Astrocyte (in vitro differentiated cells and primary cell): ENCODE measurements around the gene TMBIM1. TPM values are rescaled to one million over a fixed set of nuclear protein-coding genes. Genes with fewer than 3 reads are reported as not detected.

Experiments used
- DNase-seq: peaks from one replicate; pipeline ENCODE4 v3.0.0-alpha.2; 2010; ENCODE audit warnings: low read depth
- FAIRE-seq: peaks from 2 replicates; lab custom pipeline; 2011; peaks lifted over from hg19 to GRCh38; lab: Jason Lieb, UNC
- H2AFZ ChIP-seq: 2 replicates; pipeline ENCODE4 v1.6.0; 2012; ENCODE audit warnings: low read depth, low read length, inconsistent platforms
- H3K27ac ChIP-seq: 2 replicates; pipeline ENCODE4 v1.5.1; 2011; ENCODE audit warnings: low read depth, low read length, inconsistent platforms
- H3K27me3 ChIP-seq: 2 replicates; pipeline ENCODE4 v1.6.0; 2011; ENCODE audit warnings: low read length, inconsistent platforms; ENCODE audit not compliant: insufficient read depth
- H3K36me3 ChIP-seq: 2 replicates; pipeline ENCODE4 v1.5.1; 2011; ENCODE audit warnings: low read length, inconsistent platforms; ENCODE audit not compliant: insufficient read depth
- H3K4me1 ChIP-seq: 2 replicates; pipeline ENCODE4 v1.5.1; 2011; ENCODE audit warnings: low read length, inconsistent platforms; ENCODE audit not compliant: insufficient read depth
- H3K4me2 ChIP-seq: 2 replicates; pipeline ENCODE4 v1.6.0; 2012; ENCODE audit warnings: low read length, inconsistent platforms
- H3K4me3 ChIP-seq: 2 replicates; pipeline ENCODE4 v1.5.1; 2011; ENCODE audit warnings: low read depth, mild to moderate bottlenecking, low read length, inconsistent platforms; ENCODE audit not compliant: insufficient read depth
- H3K79me2 ChIP-seq: 2 replicates; pipeline ENCODE4 v1.6.0; 2012; ENCODE audit warnings: mild to moderate bottlenecking, low read length, inconsistent platforms; ENCODE audit not compliant: insufficient read depth
- H3K9ac ChIP-seq: 2 replicates; pipeline ENCODE4 v1.6.0; 2012; ENCODE audit warnings: mild to moderate bottlenecking, low read length, inconsistent platforms
- H3K9me3 ChIP-seq: 2 replicates; pipeline ENCODE4 v1.5.1; 2012; ENCODE audit warnings: low read depth, mild to moderate bottlenecking, low read length, inconsistent platforms; ENCODE audit not compliant: insufficient read depth
- H4K20me1 ChIP-seq: 2 replicates; pipeline ENCODE4 v1.6.0; 2012; ENCODE audit warnings: low read length, inconsistent platforms; ENCODE audit not compliant: insufficient read depth
- H3K27ac Mint-ChIP-seq: one replicate; pipeline ENCODE4 v1.8.0; 2021; ENCODE audit warnings: mild to moderate bottlenecking, mixed read lengths; ENCODE audit not compliant: unreplicated experiment
- H3K27me3 Mint-ChIP-seq: one replicate; pipeline ENCODE4 v1.8.0; 2021; ENCODE audit warnings: low read depth, mixed read lengths; ENCODE audit not compliant: unreplicated experiment
- H3K36me3 Mint-ChIP-seq: one replicate; pipeline ENCODE4 v1.8.0; 2021; ENCODE audit warnings: low read depth, mixed read lengths; ENCODE audit not compliant: unreplicated experiment
- H3K4me1 Mint-ChIP-seq: one replicate; pipeline ENCODE4 v1.8.0; 2021; ENCODE audit warnings: low read depth, mixed read lengths; ENCODE audit not compliant: unreplicated experiment
- H3K4me3 Mint-ChIP-seq: one replicate; pipeline ENCODE4 v1.8.0; 2021; ENCODE audit warnings: mild to moderate bottlenecking, moderate library complexity, mixed read lengths; ENCODE audit not compliant: unreplicated experiment
- H3K9me3 Mint-ChIP-seq: one replicate; pipeline ENCODE4 v1.8.0; 2021; ENCODE audit warnings: mild to moderate bottlenecking, mixed read lengths; ENCODE audit not compliant: unreplicated experiment
- EZH2 ChIP-seq: IDR thresholded peaks from 2 replicates; pipeline ENCODE4 v1.6.1; 2012; ENCODE audit warnings: mild to moderate bottlenecking, low read length, inconsistent platforms; ENCODE audit not compliant: insufficient read depth
- total RNA-seq: library from RNA; stranded (reverse); gene quantifications from 2 replicates; pipeline ENCODE4 v1.2.1, GENCODE V29; 2021
- TF ChIP-seq, protein P1 (sequence below): IDR thresholded peaks from 2 replicates; pipeline ENCODE4 v1.5.1; 2011; ENCODE audit warnings: low read depth, mild to moderate bottlenecking, inconsistent platforms, low read length, moderate library complexity; ENCODE audit not compliant: insufficient read depth

The TMBIM1 gene
- total RNA-seq, 1 donor from 2014 or later, result 37.2 TPM

DNA sequence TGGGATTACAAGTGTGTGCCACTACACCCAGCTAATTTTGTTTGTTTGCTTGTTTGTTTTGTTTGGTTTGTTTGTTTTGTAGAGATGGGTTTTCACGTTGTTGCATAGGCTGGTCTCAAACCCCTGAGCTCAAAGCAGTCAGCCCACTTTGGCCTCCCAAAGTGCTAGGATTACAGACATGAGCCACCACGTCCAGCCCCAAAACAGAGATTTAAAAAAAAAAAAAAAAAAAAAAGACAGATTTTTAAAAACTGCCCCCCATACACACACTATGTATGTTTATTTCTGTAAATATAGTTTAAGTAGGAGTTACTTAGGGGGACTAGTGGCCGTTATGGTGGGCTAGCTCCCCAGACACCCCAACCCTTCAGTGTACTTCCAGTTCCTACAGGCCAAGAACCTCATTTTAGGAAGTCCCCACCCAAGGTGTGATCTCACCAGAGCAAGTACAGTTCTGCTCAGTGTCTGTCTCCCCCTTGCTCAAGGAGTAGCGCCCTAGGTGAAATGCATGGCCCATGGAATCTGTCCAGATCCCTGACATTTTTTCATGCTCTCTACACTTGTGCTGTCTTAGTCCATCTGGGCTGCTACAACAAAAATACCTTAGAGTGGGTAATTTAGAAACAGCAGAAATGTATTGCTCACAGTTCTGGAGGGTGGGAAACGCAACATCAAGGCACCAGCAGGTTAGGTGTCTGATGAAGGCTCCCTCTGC, 1.6 kb upstream of the TMBIM1 start:
- Mint-ChIP-seq H3K4me3 (no peak overlapping the region), H3K27me3 (no peaks in the 10 kb centered on the region), H3K36me3 (peaks cover 2% of the 10 kb centered on the region), H3K4me1 (peaks cover 12% of the 10 kb centered on the region), H3K9me3 (no peaks in the 10 kb centered on the region), H3K27ac (no peak overlapping the region)
- no peak for TF ChIP-seq EZH2
- TF ChIP-seq, protein P1, sequence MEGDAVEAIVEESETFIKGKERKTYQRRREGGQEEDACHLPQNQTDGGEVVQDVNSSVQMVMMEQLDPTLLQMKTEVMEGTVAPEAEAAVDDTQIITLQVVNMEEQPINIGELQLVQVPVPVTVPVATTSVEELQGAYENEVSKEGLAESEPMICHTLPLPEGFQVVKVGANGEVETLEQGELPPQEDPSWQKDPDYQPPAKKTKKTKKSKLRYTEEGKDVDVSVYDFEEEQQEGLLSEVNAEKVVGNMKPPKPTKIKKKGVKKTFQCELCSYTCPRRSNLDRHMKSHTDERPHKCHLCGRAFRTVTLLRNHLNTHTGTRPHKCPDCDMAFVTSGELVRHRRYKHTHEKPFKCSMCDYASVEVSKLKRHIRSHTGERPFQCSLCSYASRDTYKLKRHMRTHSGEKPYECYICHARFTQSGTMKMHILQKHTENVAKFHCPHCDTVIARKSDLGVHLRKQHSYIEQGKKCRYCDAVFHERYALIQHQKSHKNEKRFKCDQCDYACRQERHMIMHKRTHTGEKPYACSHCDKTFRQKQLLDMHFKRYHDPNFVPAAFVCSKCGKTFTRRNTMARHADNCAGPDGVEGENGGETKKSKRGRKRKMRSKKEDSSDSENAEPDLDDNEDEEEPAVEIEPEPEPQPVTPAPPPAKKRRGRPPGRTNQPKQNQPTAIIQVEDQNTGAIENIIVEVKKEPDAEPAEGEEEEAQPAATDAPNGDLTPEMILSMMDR, result no peak
- H3K36me3 ChIP-seq, result no peaks in the 10 kb centered on the region
- no peak overlapping the region for H2AFZ ChIP-seq
- no peaks in the 10 kb centered on the region for H3K9me3 ChIP-seq
- no peak overlapping the region for H3K4me3 ChIP-seq
- peaks cover 31% of the 10 kb centered on the region for H3K4me1 ChIP-seq
- H3K27me3 ChIP-seq, result no peaks in the 10 kb centered on the region
- H3K9ac ChIP-seq, result no peak overlapping the region
- peaks cover 37% of the 10 kb centered on the region for H3K79me2 ChIP-seq
- no peak overlapping the region for H3K4me2 ChIP-seq
- DNase-seq (no peak), FAIRE-seq (no peak)
- peaks cover 4% of the 10 kb centered on the region for H4K20me1 ChIP-seq
- H3K27ac ChIP-seq, result no peak overlapping the region

DNA sequence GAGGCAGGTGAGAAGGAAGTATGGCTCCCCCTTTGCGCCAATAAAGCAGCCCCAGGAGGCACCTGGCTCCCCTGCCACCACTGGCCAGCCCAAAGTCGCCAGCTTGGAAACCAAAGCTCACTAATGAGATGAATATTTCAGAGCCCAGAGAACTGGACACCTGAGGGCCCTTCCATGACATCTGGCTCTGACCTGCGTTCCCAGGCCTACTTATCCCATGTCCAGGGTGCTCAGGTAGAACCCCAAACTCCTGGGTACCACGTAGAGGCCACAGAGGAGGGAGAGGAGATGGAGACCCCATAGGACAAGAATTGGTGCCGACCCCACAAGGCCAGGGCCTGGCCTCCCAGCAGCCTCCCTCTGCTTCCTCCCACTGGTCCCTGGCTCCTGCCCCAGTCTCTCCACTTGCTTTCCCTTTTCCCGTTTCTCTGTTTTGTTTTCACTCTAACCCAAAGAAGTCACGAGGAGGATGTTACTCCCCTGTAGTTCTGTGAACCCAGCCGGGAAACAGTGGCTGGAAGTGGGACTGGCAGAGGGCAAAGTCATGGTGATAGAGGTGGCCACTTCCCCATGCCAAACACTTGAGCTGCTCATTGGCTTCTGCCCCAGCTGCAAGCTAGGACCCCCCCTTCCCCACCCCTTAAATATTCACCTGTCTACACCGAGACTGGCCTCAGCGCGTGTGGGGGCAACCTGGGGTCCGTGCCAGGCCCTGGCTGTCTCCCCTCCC, 820 bp downstream of the TMBIM1 start:
- H3K9me3 Mint-ChIP-seq, result no peaks in the 10 kb centered on the region
- Histone ChIP-seq H3K4me3 (peak overlapping the region; percentile 79), H3K9me3 (no peaks in the 10 kb centered on the region), H3K4me2 (peak overlapping the region; percentile 94), H3K36me3 (no peaks in the 10 kb centered on the region), H3K79me2 (peaks cover 49% of the 10 kb centered on the region), H2AFZ (peak overlapping the region; percentile 86), H3K4me1 (peaks cover 41% of the 10 kb centered on the region), H3K27me3 (no peaks in the 10 kb centered on the region), H3K27ac (peak overlapping the region; percentile 72), H4K20me1 (peaks cover 4% of the 10 kb centered on the region), H3K9ac (peak overlapping the region; percentile 87)
- peaks cover 21% of the 10 kb centered on the region for H3K4me1 Mint-ChIP-seq
- no peaks in the 10 kb centered on the region for H3K27me3 Mint-ChIP-seq
- H3K36me3 Mint-ChIP-seq, result peaks cover 2% of the 10 kb centered on the region
- FAIRE-seq (no peak), DNase-seq (no peak)
- TF ChIP-seq EZH2, result no peak
- TF ChIP-seq, protein P1, result no peak
- peak overlapping the region; percentile 72 for H3K4me3 Mint-ChIP-seq
- no peak overlapping the region for H3K27ac Mint-ChIP-seq
